Loucy (cell line): ENCODE results near the gene AP3B2.

Source experiments
- EZH2phosphoT487 ChIP-seq: fragments of 200-600 bp; IDR thresholded peaks from 2 replicates; pipeline ENCODE4 v1.6.1; 2018; ENCODE audit warnings: antibody characterized with exemption, mild to moderate bottlenecking, moderate library complexity, borderline replicate concordance
- TF ChIP-seq, protein P1 (sequence below): fragments of 200-600 bp; sonication (generic); conservative IDR thresholded peaks from 2 replicates; pipeline ENCODE4 v1.5.1; 2014; ENCODE audit warnings: mild to moderate bottlenecking, antibody characterized with exemption, low read length

- TF ChIP-seq, protein P1, sequence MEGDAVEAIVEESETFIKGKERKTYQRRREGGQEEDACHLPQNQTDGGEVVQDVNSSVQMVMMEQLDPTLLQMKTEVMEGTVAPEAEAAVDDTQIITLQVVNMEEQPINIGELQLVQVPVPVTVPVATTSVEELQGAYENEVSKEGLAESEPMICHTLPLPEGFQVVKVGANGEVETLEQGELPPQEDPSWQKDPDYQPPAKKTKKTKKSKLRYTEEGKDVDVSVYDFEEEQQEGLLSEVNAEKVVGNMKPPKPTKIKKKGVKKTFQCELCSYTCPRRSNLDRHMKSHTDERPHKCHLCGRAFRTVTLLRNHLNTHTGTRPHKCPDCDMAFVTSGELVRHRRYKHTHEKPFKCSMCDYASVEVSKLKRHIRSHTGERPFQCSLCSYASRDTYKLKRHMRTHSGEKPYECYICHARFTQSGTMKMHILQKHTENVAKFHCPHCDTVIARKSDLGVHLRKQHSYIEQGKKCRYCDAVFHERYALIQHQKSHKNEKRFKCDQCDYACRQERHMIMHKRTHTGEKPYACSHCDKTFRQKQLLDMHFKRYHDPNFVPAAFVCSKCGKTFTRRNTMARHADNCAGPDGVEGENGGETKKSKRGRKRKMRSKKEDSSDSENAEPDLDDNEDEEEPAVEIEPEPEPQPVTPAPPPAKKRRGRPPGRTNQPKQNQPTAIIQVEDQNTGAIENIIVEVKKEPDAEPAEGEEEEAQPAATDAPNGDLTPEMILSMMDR: no peak
- TF ChIP-seq EZH2phosphoT487: no peak
Measured at GRCh38 chr15:82653483-82654168, 56.0 kb downstream of the AP3B2 start.
